GM21528 (cell line): ENCODE measurements around the gene ZDBF2.
"Not testable (repeated sequence)": the region's sequence is repeated elsewhere in the genome, so short reads cannot be mapped to it uniquely, and the experiment has no call there.

Source experiments
- ATAC-seq: cut with Tn5 transposase; IDR thresholded peaks from one replicate; pipeline ENCODE4 v1.9.1; 2021; ENCODE audit warnings: mild to moderate bottlenecking, moderate library complexity; ENCODE audit not compliant: unreplicated experiment, low FRiP score

The ZDBF2 gene

GRCh38 chr2:206316141-206316540 lies 41.7 kb downstream of the ZDBF2 start:
- no peak for ATAC-seq

GRCh38 chr2:206323033-206323432 lies 48.6 kb downstream of the ZDBF2 start:
- no peak for ATAC-seq

- ATAC-seq = no peak
Measured at GRCh38 chr2:206323486-206323885, 49.0 kb downstream of the ZDBF2 start.

- no peak for ATAC-seq
Measured at GRCh38 chr2:206324869-206325268, 50.4 kb downstream of the ZDBF2 start.

- ATAC-seq = no peak
Measured at GRCh38 chr2:206328974-206329373, 54.5 kb downstream of the ZDBF2 start.

GRCh38 chr2:206336861-206337260 lies 62.4 kb downstream of the ZDBF2 start:
- no peak for ATAC-seq

- ATAC-seq = no peak
Measured at GRCh38 chr2:206337956-206338355, 63.5 kb downstream of the ZDBF2 start.

GRCh38 chr2:206341396-206341795 lies 66.9 kb downstream of the ZDBF2 start:
- no peak for ATAC-seq

GRCh38 chr2:206343144-206343543 lies 68.7 kb downstream of the ZDBF2 start:
- ATAC-seq = no peak

GRCh38 chr2:206343816-206344215 lies 69.4 kb downstream of the ZDBF2 start:
- ATAC-seq = no peak

- ATAC-seq = no peak
Measured at GRCh38 chr2:206345606-206346005, 71.1 kb downstream of the ZDBF2 start.

GRCh38 chr2:206349375-206349774 lies 74.9 kb downstream of the ZDBF2 start:
- ATAC-seq = no peak

- no peak for ATAC-seq
Measured at GRCh38 chr2:206352571-206352970, 78.1 kb downstream of the ZDBF2 start.

- no peak for ATAC-seq
Measured at GRCh38 chr2:206353685-206354084, 79.2 kb downstream of the ZDBF2 start.

- ATAC-seq = no peak
Measured at GRCh38 chr2:206354129-206354528, 79.7 kb downstream of the ZDBF2 start.

- not testable (repeated sequence) for ATAC-seq
Measured at GRCh38 chr2:206356840-206357239, 82.4 kb downstream of the ZDBF2 start.

GRCh38 chr2:206360840-206361239 lies 86.4 kb downstream of the ZDBF2 start:
- not testable (repeated sequence) for ATAC-seq

- no peak for ATAC-seq
Measured at GRCh38 chr2:206361407-206362045, 87.1 kb downstream of the ZDBF2 start.
